Testis (tissue), 2 donors: ENCODE results near the gene NAPSA.

Experiments
- POLR2A ChIP-seq: fragments of 450-650 bp; IDR thresholded peaks from one replicate; pipeline ENCODE4 v1.6.1; 2017; ENCODE audit warnings: antibody characterized with exemption, mild to moderate bottlenecking, moderate library complexity
- TF ChIP-seq, protein P1 (sequence below), 3 experiments: fragments of 450-650 bp in 2 of 3; fragments of 200-600 bp in 1 of 3; sonication (generic) in 1 of 3; IDR thresholded peaks; one replicate each; pipeline ENCODE4 v1.5.1; 2016 to 2019; ENCODE audit warnings: antibody characterized with exemption in 3 of 3, mild to moderate bottlenecking in 2 of 3, moderate library complexity in 1 of 3

DNA sequence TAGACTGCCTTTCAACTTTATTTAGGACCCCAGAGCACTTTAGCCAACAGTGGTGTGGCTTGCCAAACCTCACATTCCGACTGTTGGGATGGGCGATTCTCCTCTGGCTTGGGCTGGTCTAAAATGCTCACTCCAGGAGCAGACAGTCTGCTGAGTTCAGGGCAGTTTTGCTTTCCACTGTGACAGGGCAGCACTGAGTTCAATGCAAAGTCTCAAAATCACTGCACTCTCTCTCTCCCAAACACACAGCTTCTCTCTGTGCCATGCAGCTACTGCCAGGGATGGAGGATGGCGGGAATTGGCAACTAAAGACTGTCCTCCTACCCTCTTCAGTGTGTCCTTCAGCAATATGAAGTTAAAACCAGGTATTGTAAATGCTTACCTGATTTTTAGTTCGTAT lies 13.2 kb downstream of the NAPSA start:
- TF ChIP-seq, protein P1, sequence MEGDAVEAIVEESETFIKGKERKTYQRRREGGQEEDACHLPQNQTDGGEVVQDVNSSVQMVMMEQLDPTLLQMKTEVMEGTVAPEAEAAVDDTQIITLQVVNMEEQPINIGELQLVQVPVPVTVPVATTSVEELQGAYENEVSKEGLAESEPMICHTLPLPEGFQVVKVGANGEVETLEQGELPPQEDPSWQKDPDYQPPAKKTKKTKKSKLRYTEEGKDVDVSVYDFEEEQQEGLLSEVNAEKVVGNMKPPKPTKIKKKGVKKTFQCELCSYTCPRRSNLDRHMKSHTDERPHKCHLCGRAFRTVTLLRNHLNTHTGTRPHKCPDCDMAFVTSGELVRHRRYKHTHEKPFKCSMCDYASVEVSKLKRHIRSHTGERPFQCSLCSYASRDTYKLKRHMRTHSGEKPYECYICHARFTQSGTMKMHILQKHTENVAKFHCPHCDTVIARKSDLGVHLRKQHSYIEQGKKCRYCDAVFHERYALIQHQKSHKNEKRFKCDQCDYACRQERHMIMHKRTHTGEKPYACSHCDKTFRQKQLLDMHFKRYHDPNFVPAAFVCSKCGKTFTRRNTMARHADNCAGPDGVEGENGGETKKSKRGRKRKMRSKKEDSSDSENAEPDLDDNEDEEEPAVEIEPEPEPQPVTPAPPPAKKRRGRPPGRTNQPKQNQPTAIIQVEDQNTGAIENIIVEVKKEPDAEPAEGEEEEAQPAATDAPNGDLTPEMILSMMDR (IDR thresholded peaks at IDR 0.05): no peak
- no peak for TF ChIP-seq POLR2A
